Trophoblast cell (in vitro differentiated cells and primary cell): ENCODE measurements around the gene TFB1M.

Experiments used
- DNase-seq, 2 donors: peaks; one replicate each; pipeline ENCODE4 v3.0.0-alpha.2; 2016
- H2AFZ ChIP-seq: 2 replicates; pipeline ENCODE4 v1.6.1; 2013; ENCODE audit warnings: low read length, moderate library complexity, mild to moderate bottlenecking; ENCODE audit not compliant: insufficient read depth, poor library complexity
- H2AK5ac ChIP-seq: 2 replicates; pipeline ENCODE4 v1.6.1; 2013; ENCODE audit warnings: mild to moderate bottlenecking, low read length
- H2BK120ac ChIP-seq: 2 replicates; pipeline ENCODE4 v1.6.1; 2013; ENCODE audit warnings: low read length, mild to moderate bottlenecking, moderate library complexity; ENCODE audit not compliant: insufficient read depth, poor library complexity
- H2BK12ac ChIP-seq: 2 replicates; pipeline ENCODE4 v1.6.1; 2013; ENCODE audit warnings: mild to moderate bottlenecking, low read length, moderate library complexity
- H2BK5ac ChIP-seq: 2 replicates; pipeline ENCODE4 v1.6.1; 2013; ENCODE audit warnings: low read length, low read depth, moderate library complexity, mild to moderate bottlenecking; ENCODE audit not compliant: poor library complexity
- H3K14ac ChIP-seq: 2 replicates; pipeline ENCODE4 v1.6.1; 2013; ENCODE audit warnings: mild to moderate bottlenecking, low read length
- H3K18ac ChIP-seq: 2 replicates; pipeline ENCODE4 v1.6.1; 2013; ENCODE audit warnings: mild to moderate bottlenecking, low read length
- H3K23ac ChIP-seq: 2 replicates; pipeline ENCODE4 v1.6.1; 2013; ENCODE audit warnings: low read length
- H3K27ac ChIP-seq: 2 replicates; pipeline ENCODE4 v1.5.1; 2013; ENCODE audit warnings: low read depth, mild to moderate bottlenecking, inconsistent platforms, low read length, moderate library complexity
- H3K27me3 ChIP-seq: 2 replicates; pipeline ENCODE4 v1.6.1; 2013; ENCODE audit warnings: inconsistent platforms, mild to moderate bottlenecking, low read length, moderate library complexity; ENCODE audit not compliant: insufficient read depth
- H3K36me3 ChIP-seq, 2 experiments: 1 replicate in 1 of 2; 2 replicates in 1 of 2; pipeline ENCODE4 v1.6.1; 2013; ENCODE audit warnings: low read length in 2 of 2, mild to moderate bottlenecking in 2 of 2, moderate library complexity in 1 of 2; ENCODE audit not compliant: insufficient read depth in 2 of 2, control insufficient read depth in 1 of 2
- H3K4ac ChIP-seq: 2 replicates; pipeline ENCODE4 v1.6.1; 2013; ENCODE audit warnings: low read depth, mild to moderate bottlenecking, low read length, moderate library complexity
- H3K4me1 ChIP-seq, 2 experiments: 1 replicate in 1 of 2; 2 replicates in 1 of 2; pipeline ENCODE4 v1.6.1; 2013; ENCODE audit warnings: low read length in 2 of 2, mild to moderate bottlenecking in 2 of 2, moderate library complexity in 1 of 2; ENCODE audit not compliant: insufficient read depth in 2 of 2, control insufficient read depth in 1 of 2
- H3K4me2 ChIP-seq: 2 replicates; pipeline ENCODE4 v1.6.1; 2013; ENCODE audit warnings: inconsistent platforms, mild to moderate bottlenecking, low read length, moderate library complexity
- H3K4me3 ChIP-seq: 2 replicates; pipeline ENCODE4 v1.5.1; 2013; ENCODE audit warnings: mild to moderate bottlenecking, low read depth, low read length, inconsistent platforms
- H3K79me1 ChIP-seq: one replicate; pipeline ENCODE4 v1.6.1; 2013; ENCODE audit warnings: low read length
- H3K79me2 ChIP-seq: 2 replicates; pipeline ENCODE4 v1.6.1; 2013; ENCODE audit warnings: low read length, mild to moderate bottlenecking; ENCODE audit not compliant: control insufficient read depth, insufficient read depth, poor library complexity
- H3K9ac ChIP-seq: 2 replicates; pipeline ENCODE4 v1.6.1; 2013; ENCODE audit warnings: mild to moderate bottlenecking, low read length
- H3K9me3 ChIP-seq: 2 replicates; pipeline ENCODE4 v1.6.1; 2013; ENCODE audit warnings: low read depth, mild to moderate bottlenecking, control low read depth, inconsistent platforms, low read length; ENCODE audit not compliant: insufficient read depth
- H4K12ac ChIP-seq: 2 replicates; pipeline ENCODE4 v1.6.1; 2013; ENCODE audit warnings: low read depth, mild to moderate bottlenecking, low read length, moderate library complexity
- H4K8ac ChIP-seq: 2 replicates; pipeline ENCODE4 v1.6.1; 2013; ENCODE audit warnings: low read depth, mild to moderate bottlenecking, low read length, moderate library complexity
- H4K91ac ChIP-seq: one replicate; pipeline ENCODE4 v1.6.1; 2013; ENCODE audit warnings: low read depth, mild to moderate bottlenecking, low read length, moderate library complexity
- WGBS: extraction: QIAGEN DNeasy Blood & Tissue Kit; methylation state at CpG from one replicate; pipeline ENCODE4 v1.1.7; 2013; ENCODE audit warnings: missing lambda C conversion rate; ENCODE audit not compliant: insufficient read length, insufficient coverage; ENCODE audit errors: extremely low coverage; 5-methylcytosine and 5-hydroxymethylcytosine counted together

The TFB1M gene

DNA sequence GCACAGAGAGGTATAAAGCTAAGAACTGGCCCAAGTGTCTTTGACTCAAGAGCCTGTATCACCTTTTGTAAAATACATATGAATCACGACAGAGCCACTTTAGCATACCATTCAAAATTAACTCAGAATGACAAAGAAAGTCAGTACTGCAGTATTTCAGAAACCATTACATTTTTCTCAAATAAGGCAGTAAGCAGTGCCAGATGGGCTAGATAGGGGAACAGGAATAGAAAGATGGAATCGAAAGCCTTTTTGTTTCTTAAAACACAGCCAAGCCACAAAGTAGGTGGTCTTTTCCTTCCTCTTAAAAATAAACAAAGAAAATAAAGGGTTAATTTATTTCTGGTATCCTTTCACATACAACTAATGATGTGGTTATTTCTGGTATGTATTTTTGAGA lies 40.2 kb downstream of the TFB1M start:
- Histone ChIP-seq H4K8ac (no peak overlapping the region), H3K27ac (no peak overlapping the region), H2BK12ac (no peak overlapping the region), H3K14ac (no peak overlapping the region), H3K36me3 (peaks cover 2 to 4% of the 10 kb centered on the region in 2 experiments), H3K4me1 (peaks cover 3% of the 10 kb centered on the region in 2 experiments), H2BK5ac (no peak overlapping the region), H3K4me3 (no peak overlapping the region), H3K4ac (no peak overlapping the region), H3K27me3 (no peaks in the 10 kb centered on the region), H3K79me2 (peaks cover 2% of the 10 kb centered on the region), H2BK120ac (no peak overlapping the region), H2AFZ (no peak overlapping the region), H3K9me3 (peaks cover 2% of the 10 kb centered on the region), H4K91ac (no peak overlapping the region), H3K9ac (no peak overlapping the region), H3K18ac (no peak overlapping the region), H4K12ac (no peak overlapping the region), H3K79me1 (peaks cover 3% of the 10 kb centered on the region), H2AK5ac (no peak overlapping the region), H3K23ac (no peak overlapping the region), H3K4me2 (no peak overlapping the region)
- DNase-seq = no peak
- WGBS = no CpG with 5 or more reads among the region's 2 CpGs

DNA sequence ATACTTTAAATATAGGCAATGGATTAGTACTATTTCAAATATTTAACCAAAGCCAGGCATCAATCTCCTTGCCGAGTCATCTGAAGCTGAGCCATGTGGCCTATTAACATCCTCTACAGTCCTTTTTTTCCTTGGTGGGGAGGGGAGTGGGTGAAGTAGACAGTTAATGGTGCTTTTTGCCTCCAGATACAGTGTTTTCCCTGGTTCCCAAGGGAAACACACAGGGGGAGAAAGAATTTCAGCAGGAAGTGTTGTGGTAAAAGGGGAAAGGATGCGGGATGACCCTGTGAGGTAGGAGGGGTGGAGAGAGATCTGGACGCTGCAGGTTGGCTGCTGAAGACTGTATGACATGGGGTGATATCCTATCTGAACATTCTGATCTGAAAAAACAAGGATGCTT lies 40.9 kb downstream of the TFB1M start:
- Histone ChIP-seq H3K27ac (no peak overlapping the region), H4K8ac (no peak overlapping the region), H3K4me1 (peaks cover 3% of the 10 kb centered on the region in 2 experiments), H3K27me3 (no peaks in the 10 kb centered on the region), H2AFZ (no peak overlapping the region), H2BK12ac (no peak overlapping the region), H3K18ac (no peak overlapping the region), H3K4ac (no peak overlapping the region), H3K79me1 (peaks cover 3% of the 10 kb centered on the region), H3K36me3 (peaks cover 2% of the 10 kb centered on the region in 2 experiments), H3K23ac (no peak overlapping the region), H2BK5ac (no peak overlapping the region), H2BK120ac (no peak overlapping the region), H3K9ac (no peak overlapping the region), H3K4me3 (no peak overlapping the region), H3K4me2 (no peak overlapping the region), H4K12ac (no peak overlapping the region), H3K14ac (no peak overlapping the region), H4K91ac (no peak overlapping the region), H3K9me3 (peaks cover 2% of the 10 kb centered on the region), H3K79me2 (peaks cover 2% of the 10 kb centered on the region), H2AK5ac (no peak overlapping the region)
- DNase-seq = no peak
- WGBS = no CpG with 5 or more reads among the region's 3 CpGs

DNA sequence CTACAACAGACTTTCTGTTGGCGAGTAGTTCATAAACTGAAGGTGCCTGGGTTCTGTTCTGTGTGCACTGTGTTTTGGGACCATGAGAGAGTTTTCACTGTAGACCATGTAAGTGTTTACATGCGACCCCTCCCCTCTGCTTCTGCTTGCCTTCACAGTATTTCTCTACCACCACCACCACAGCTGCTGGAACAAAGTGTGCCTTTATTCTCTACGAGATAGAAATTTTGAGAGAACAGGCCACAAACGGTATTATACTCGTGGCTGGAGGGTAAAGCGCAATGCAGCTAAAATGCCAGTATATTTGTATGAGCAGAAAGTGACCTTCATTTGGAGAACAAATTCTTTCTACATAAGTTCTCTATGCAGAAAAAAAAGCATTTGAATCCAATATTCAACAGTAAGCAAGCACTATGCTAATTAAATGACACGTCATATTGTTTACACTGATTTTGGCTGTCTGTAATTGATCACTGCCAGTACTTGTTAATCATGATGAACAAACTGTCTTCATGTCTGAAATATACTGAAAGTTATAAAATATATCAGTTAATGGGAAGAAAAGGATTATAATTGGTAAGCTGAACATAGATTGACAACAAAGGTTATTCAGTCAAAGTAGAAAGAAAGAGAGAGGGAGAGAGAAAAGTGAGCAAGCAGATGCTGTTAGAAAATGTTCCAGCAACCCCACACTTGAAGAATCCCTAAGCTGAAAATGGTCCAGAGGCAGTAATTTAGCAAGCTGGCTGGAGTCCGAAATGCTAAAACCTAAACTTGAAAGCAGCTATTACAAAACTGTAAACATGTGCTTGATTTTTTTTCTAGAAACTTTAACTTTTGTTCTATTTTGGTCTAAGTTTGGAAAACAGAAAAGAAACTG lies 41.7 kb downstream of the TFB1M start:
- H3K23ac ChIP-seq = no peak overlapping the region
- no peak overlapping the region for H3K4me3 ChIP-seq
- H2BK12ac ChIP-seq = peak overlapping the region; percentile 6
- peaks cover 2% of the 10 kb centered on the region for H3K79me2 ChIP-seq
- peaks cover 3% of the 10 kb centered on the region for H3K79me1 ChIP-seq
- no peak overlapping the region for H3K4me2 ChIP-seq
- H4K8ac ChIP-seq = no peak overlapping the region
- no peak for DNase-seq
- no peak overlapping the region for H2AFZ ChIP-seq
- no peak overlapping the region for H2AK5ac ChIP-seq
- H3K27me3 ChIP-seq = no peaks in the 10 kb centered on the region
- no peak overlapping the region for H3K14ac ChIP-seq
- no peak overlapping the region for H4K91ac ChIP-seq
- H2BK120ac ChIP-seq = no peak overlapping the region
- H2BK5ac ChIP-seq = no peak overlapping the region
- H3K4ac ChIP-seq = no peak overlapping the region
- no CpG with 5 or more reads among the region's 8 CpGs for WGBS
- peaks cover 0 to 2% of the 10 kb centered on the region in 2 experiments for H3K36me3 ChIP-seq
- H3K27ac ChIP-seq = no peak overlapping the region
- no peak overlapping the region for H3K18ac ChIP-seq
- peaks cover 2% of the 10 kb centered on the region for H3K9me3 ChIP-seq
- peaks cover 3% of the 10 kb centered on the region in 2 experiments for H3K4me1 ChIP-seq
- H4K12ac ChIP-seq = no peak overlapping the region
- H3K9ac ChIP-seq = no peak overlapping the region

DNA sequence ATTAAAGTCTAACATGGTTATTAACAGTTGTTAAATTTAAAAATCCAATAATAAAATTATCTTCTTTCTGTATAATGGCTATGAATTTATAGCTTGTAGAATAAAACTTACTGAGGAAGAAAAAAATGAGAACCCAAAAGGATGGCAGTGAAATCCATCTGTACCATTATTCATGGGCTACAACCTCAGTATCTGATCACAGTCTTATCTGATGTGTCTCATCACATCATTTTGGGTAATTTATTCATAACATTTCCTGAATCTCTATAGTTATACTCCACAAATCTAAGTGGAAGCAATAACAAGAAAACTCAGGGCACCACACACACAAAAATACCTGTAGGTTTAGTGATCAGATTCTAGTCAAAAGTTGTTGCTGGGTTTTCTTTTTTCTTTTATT lies 43.1 kb downstream of the TFB1M start:
- H3K79me1 ChIP-seq = peaks cover 3% of the 10 kb centered on the region
- no peak overlapping the region for H2AK5ac ChIP-seq
- peaks cover 3% of the 10 kb centered on the region in 2 experiments for H3K4me1 ChIP-seq
- H3K36me3 ChIP-seq = peaks cover 0 to 2% of the 10 kb centered on the region in 2 experiments
- no peak overlapping the region for H3K4me3 ChIP-seq
- no peak overlapping the region for H3K9ac ChIP-seq
- H3K27me3 ChIP-seq = no peaks in the 10 kb centered on the region
- no peak overlapping the region for H2BK12ac ChIP-seq
- H3K14ac ChIP-seq = no peak overlapping the region
- no peak overlapping the region for H4K8ac ChIP-seq
- no peak overlapping the region for H2BK120ac ChIP-seq
- peaks cover 2% of the 10 kb centered on the region for H3K9me3 ChIP-seq
- H3K79me2 ChIP-seq = peaks cover 2% of the 10 kb centered on the region
- H4K12ac ChIP-seq = no peak overlapping the region
- no peak for DNase-seq
- H3K4me2 ChIP-seq = no peak overlapping the region
- H2AFZ ChIP-seq = no peak overlapping the region
- no peak overlapping the region for H4K91ac ChIP-seq
- H3K4ac ChIP-seq = no peak overlapping the region
- H3K27ac ChIP-seq = no peak overlapping the region
- no peak overlapping the region for H3K23ac ChIP-seq
- no peak overlapping the region for H3K18ac ChIP-seq
- no peak overlapping the region for H2BK5ac ChIP-seq
